AG09319 (cell line): ENCODE measurements around the gene ZNF346.

Experiments used
- DNase-seq: peaks from one replicate; pipeline ENCODE4 v3.0.0-alpha.2; 2010; ENCODE audit warnings: low read depth; ENCODE audit errors: extremely low read depth
- TF ChIP-seq, protein P1 (sequence below): IDR thresholded peaks from 2 replicates; pipeline ENCODE4 v1.5.1; 2011; ENCODE audit warnings: low read depth, mild to moderate bottlenecking, inconsistent platforms, low read length, moderate library complexity

Gene ZNF346

DNA sequence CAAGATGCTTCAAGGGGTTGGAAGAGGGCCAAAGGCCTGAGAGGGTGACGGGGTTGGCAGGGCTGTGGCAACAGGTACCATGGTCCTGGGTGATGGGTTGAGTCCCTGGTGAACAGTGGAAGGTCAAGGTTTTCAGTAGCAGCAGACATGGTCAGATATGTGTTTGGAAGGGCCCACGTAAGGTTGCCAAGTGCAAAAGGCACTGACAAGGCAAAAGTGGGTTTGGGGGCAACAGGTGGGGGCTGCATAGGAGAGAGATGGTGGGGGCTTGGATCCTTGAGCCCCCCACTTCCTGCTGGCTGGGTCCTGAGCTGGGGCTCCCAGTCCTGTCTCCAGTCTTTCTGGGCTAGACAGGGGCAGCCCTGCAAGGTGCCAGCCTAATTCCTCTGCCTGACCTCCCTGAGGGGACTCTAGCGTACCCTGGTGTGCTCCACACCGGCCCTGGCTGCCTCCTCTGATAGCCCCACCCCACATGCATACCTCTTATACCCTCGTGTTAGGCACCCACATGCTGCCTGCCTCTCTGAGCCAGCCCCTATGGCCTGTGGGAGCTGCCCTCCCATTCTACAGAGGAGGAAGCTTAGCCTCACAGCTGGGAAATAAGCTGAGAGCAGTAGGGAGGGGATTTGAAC lies 90.2 kb downstream of the ZNF346 start:
- DNase-seq: no peak
- TF ChIP-seq, protein P1, sequence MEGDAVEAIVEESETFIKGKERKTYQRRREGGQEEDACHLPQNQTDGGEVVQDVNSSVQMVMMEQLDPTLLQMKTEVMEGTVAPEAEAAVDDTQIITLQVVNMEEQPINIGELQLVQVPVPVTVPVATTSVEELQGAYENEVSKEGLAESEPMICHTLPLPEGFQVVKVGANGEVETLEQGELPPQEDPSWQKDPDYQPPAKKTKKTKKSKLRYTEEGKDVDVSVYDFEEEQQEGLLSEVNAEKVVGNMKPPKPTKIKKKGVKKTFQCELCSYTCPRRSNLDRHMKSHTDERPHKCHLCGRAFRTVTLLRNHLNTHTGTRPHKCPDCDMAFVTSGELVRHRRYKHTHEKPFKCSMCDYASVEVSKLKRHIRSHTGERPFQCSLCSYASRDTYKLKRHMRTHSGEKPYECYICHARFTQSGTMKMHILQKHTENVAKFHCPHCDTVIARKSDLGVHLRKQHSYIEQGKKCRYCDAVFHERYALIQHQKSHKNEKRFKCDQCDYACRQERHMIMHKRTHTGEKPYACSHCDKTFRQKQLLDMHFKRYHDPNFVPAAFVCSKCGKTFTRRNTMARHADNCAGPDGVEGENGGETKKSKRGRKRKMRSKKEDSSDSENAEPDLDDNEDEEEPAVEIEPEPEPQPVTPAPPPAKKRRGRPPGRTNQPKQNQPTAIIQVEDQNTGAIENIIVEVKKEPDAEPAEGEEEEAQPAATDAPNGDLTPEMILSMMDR: no peak

DNA sequence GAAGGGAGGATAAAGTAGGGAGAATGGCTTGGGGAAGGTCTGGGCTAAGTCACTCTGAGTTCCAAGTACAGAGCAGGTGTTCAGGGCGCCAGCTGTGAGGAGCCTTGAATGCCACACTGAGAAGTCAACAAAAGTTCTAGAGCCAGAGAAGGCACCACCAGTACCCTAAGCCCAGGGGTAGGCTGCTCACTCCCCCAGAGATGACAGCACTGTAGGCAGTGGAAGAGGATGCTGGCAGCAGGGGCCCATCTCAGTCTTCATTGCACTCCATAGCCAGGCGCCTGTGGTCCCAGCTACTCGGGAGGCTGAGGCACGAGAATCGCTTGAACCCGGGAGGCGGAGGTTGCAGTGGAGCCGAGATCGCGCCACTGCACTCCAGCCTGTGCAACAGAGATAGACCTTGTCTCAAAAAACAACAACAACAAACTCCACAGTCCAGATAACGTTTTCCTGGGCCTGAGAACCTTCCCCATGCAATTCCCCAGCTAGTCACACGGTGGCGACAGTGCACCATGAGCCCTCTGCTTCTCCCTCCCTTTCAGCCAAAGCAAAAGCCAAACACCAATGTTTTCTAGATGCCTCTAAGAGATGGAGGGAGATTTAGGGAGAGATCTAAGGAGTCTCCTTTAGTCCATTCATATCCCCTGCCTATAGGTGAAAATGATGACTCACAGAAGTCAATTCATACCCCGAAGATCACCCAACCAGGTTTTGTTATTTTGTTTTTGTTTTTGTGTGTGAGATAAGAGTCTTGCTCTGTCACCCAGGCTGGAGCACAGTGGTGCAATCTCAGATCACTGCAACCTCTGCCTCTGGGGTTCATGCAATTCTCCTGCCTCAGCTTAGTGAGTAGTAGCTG lies 91.3 kb downstream of the ZNF346 start:
- DNase-seq: no peak
- TF ChIP-seq, protein P1: no peak; the same call in none of the 2 replicates

DNA sequence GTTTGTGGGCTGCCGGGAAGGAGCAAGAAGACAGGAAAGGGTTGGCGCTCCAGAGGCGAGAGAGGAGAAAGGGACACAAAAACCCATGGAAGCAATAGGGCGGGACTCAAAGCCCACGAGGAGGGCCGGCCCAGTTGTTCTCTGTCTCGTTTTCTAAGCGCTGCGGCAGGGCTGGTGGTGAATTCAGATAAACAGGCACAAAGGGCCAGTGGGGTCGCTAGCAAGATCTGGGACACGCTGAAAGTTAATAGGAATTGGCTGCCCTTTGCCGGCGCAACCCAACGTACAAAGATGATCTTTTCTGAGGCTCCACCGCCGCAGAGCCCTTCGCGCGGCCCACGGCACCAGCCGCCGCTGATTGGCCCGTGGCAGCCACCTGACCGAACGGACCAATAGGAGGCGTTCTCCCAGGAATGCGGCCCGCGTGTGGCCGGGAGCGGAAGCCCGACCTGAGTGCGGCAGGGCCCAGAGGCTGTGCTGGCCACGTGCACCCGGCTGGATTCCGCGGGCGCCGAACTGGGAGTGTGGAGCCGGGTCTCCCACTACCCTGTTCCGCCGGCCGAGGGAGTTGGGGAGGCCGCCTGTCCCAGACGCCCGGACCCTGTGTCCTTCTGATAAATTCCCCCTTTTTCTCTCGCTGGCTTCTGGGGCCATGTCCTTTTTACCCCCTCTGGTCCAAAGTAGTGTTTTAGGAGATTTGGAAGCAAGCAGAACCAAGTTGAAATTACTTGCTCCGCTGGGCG lies 94.3 kb downstream of the ZNF346 start:
- TF ChIP-seq, protein P1: no peak
- peak; percentile 40 for DNase-seq

DNA sequence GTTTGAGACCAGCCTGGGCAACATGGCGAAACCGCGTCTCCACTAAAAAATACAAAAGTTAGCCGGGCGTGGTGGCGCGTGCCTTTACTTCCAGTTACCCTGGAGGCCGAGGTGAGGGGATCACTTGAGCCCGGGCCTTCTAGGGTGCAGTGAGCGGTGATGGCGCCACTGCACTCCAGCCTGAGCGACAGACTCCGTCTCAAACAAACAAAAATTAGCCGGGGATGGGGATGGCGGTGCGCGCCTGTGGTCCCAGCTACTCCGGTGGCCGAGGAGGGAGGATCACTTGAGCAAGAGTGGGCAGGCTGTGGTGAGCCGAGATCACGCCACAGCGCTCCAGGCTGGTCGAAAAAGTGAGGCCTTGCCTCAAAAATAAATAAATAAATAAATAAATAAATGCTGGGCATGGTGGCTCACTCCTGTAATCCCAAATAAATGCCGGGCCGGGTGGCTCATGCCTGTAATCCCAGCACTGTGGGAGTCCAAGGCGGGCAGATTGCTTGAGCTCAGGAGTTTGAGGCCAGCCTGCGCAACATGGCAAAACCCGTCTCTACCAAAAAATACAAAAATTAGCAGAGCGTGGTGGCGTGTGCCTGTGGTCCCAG lies 95.0 kb downstream of the ZNF346 start:
- no peak for DNase-seq
- TF ChIP-seq, protein P1: no peak

DNA sequence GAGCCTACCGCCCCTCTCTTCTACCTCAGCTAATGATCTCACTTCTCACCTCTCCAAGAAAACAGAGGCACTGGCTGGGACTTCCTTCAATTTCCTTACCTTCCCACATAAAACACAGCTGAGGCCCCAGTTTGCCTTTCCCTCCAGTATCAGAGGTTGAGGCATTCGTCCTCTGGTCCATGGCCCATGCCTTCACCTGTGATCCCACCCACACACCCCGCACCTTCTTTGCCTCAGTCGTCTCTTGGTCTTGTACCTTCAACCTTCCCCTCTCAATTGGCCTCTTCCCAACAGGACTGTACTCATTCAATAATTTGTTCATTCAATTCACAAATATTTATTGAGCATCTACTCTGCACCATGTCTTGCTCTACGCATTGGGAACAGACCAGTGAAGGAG lies 100.1 kb downstream of the ZNF346 start:
- DNase-seq: no peak
- TF ChIP-seq, protein P1: no peak

DNA sequence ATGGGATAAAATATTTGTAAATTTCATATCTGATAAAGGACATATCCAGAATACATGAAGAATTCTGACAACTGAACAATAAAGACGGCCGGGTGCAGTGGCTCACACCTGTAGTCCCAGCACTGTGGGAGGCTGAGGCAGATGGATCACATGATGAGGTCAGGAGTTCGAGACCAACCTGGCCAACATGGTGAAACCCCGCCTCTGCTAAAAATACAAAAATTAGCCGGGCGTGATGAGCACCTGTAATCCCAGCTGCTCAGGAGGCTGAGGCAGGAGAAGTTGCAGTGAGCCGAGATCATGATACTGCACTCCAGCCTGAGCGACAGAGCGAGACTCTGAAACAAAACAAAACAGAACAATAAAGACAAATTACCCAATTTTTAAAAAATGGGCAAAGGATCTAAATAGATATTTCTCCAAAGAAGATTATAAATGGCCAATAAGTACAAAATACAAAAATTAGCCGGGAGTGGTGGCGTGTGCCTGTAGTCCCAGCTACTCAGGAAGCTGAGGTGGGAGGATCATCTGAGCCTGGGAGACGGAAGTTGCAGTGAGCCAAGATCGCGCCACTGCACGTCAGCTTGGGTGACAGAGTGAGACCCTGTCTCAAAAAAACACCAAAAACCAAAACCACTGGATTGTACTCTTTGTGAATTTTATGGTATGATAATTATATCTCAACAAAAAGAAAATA lies 101.4 kb downstream of the ZNF346 start:
- no peak for DNase-seq
- TF ChIP-seq, protein P1: no peak
